OCI-LY1 (cell line): ENCODE results near the gene RNF150.
A peak's percentile ranks its signal among the peaks of the same experiment; 100 is the strongest.

Experiments used
- EZH2 ChIP-seq: fragments of 200-600 bp; sonication (generic), shearing (Covaris generic); IDR thresholded peaks from 2 replicates; pipeline ENCODE4 v1.8.0; 2017; ENCODE audit warnings: borderline replicate concordance, mixed run types, mild to moderate bottlenecking, antibody characterized with exemption, low read length, moderate library complexity, mixed read lengths
- TF ChIP-seq, protein P1 (sequence below): fragments of 200-600 bp; sonication (generic), shearing (Covaris generic); IDR thresholded peaks from 2 replicates; pipeline ENCODE4 v1.5.1; 2017; ENCODE audit warnings: mild to moderate bottlenecking, antibody characterized with exemption, low read length, moderate library complexity, mixed read lengths

DNA sequence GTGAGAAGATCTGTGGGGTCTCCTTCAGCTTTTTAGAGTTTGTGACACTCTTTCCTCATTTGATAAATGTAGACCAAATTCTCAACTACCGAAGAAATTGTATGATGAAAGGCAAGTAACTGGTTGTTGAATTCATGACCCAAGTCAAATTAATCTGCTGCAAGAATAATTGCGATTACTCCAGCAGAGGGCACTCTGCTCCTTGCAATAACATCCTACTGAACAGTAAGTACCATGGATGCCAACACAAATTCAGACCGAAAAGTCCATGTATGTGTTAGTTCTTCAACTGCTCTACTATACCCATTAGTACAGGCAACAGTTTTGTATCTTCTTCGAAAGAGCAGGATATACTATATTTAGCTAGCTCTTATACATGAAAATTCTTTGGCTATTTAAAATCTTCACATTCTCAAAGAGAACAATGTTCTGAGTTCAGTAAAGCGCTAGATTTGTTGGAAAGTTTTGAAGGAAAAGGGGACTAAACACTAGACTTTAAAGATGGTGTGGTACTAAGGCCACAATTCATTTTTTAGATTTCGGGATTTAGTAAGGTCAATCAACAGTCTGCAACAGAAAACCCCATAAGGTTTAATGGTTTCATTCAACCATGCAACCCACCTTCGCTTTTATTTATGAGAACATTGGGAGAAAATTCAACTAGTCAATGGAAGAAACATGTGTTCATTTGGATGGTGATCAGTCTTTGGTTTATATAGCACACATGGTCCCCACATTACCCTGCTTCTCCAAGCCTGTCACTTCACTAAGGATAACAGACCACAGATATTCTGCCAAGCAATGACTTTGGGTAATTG, 271.7 kb downstream of the RNF150 start:
- TF ChIP-seq, protein P1, sequence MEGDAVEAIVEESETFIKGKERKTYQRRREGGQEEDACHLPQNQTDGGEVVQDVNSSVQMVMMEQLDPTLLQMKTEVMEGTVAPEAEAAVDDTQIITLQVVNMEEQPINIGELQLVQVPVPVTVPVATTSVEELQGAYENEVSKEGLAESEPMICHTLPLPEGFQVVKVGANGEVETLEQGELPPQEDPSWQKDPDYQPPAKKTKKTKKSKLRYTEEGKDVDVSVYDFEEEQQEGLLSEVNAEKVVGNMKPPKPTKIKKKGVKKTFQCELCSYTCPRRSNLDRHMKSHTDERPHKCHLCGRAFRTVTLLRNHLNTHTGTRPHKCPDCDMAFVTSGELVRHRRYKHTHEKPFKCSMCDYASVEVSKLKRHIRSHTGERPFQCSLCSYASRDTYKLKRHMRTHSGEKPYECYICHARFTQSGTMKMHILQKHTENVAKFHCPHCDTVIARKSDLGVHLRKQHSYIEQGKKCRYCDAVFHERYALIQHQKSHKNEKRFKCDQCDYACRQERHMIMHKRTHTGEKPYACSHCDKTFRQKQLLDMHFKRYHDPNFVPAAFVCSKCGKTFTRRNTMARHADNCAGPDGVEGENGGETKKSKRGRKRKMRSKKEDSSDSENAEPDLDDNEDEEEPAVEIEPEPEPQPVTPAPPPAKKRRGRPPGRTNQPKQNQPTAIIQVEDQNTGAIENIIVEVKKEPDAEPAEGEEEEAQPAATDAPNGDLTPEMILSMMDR, result peak; percentile 78
- TF ChIP-seq EZH2, result no peak
